ENCODE measurements around the gene TGIF1.

TGIF1 gene

GRCh38 chr18:3447895-3448837 lies 1.8 kb upstream of the TGIF1 start:
- peak; percentile 74 for DNase-seq (ENCODE audit: insufficient read length, low spot score)

GRCh38 chr18:3448838-3449511 lies 997 bp upstream of the TGIF1 start:
- peak; percentile 43 for TF ChIP-seq POLR2A (IDR thresholded peaks at IDR 0.05; ENCODE audit: low read depth, low read length)
- FAIRE-seq (no peak), DNase-seq (ENCODE audit: insufficient read length, low spot score) (no peak)

More at GRCh38 chr18:3447895-3448837, 1.8 kb upstream of the TGIF1 start:
- peak; percentile 87 for FAIRE-seq
- peak; percentile 61 for TF ChIP-seq POLR2A (IDR thresholded peaks at IDR 0.05; ENCODE audit: low read depth, low read length)

GRCh38 chr18:3449512-3450011 lies 410 bp upstream of the TGIF1 start:
- peak; percentile 35 for DNase-seq (ENCODE audit: insufficient read length, low spot score)
- no peak for TF ChIP-seq POLR2A (IDR thresholded peaks at IDR 0.05; ENCODE audit: low read depth, low read length)
- FAIRE-seq, result no peak

DNA sequence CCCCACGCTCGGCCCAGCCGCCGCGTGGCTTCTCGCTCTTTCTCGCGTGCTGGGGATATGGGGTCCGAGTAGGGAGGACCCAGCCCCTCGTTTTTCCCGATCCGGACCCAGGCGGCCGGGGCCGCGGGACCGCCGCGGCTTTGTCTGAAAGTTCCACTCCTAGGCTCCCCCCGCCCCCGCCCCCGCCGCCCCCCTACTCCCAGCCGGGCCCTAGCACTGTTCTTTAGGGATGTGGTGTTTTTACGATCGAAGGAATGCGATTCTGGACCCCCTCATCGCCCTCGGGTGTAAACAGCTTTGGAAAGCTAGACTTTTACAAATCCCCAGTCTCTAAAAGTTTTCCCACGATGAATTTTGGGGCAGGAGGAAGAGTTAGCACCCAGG lies 819 bp downstream of the TGIF1 start:
- no peak for TF ChIP-seq POLR2A (IDR thresholded peaks at IDR 0.05; ENCODE audit: low read depth, low read length)
- no peak for DNase-seq (ENCODE audit: insufficient read length, low spot score)
- FAIRE-seq, result no peak

- FAIRE-seq (peak; percentile 67), DNase-seq (ENCODE audit: insufficient read length, low spot score) (peak; percentile 50)
- TF ChIP-seq POLR2A (IDR thresholded peaks at IDR 0.05; ENCODE audit: low read depth, low read length), result peak; percentile 59
These were observed 1.4 kb downstream of the TGIF1 start for GRCh38 chr18:3451183-3451988.

DNA sequence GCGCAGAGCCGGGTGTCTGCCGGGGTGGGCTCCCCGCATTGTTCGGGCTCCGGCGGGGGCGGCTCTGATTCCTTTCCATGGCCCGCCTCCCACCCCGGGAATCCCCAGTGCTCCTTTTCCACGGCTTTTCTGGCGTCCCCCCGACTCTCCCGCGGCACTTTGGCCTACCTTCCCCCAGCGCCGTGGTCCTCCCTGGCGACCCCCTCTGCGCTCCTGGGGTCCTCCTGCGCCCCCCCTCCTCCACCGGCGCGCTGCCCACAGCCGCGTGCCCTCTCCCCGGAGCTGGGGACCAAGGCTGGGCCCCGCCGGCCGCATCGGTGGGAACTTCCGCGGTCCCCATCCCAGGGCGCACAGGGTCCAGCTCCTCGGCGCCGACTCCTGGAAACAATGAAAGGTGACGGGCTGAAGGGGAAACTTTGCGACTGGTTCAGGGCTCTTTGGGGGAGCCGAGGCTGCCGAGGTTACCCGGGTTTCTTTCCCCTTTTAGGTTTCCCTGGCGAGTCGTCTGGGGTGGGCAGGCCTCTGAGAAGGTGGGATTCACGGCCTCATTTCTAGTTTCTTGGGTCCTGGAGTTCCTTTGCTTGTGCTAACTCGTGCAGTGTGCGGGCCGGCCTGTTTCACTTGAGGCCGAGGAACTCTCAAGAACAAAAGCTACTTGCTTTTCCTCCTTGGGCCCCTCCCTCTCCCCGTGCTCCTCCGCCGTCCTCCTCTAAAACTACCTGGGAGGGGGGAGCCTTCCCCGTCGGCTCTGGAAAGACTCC lies 2.2 kb downstream of the TGIF1 start:
- DNase-seq (ENCODE audit: insufficient read length, low spot score), result no peak
- TF ChIP-seq POLR2A (IDR thresholded peaks at IDR 0.05; ENCODE audit: low read depth, low read length), result no peak
- no peak for FAIRE-seq

DNA sequence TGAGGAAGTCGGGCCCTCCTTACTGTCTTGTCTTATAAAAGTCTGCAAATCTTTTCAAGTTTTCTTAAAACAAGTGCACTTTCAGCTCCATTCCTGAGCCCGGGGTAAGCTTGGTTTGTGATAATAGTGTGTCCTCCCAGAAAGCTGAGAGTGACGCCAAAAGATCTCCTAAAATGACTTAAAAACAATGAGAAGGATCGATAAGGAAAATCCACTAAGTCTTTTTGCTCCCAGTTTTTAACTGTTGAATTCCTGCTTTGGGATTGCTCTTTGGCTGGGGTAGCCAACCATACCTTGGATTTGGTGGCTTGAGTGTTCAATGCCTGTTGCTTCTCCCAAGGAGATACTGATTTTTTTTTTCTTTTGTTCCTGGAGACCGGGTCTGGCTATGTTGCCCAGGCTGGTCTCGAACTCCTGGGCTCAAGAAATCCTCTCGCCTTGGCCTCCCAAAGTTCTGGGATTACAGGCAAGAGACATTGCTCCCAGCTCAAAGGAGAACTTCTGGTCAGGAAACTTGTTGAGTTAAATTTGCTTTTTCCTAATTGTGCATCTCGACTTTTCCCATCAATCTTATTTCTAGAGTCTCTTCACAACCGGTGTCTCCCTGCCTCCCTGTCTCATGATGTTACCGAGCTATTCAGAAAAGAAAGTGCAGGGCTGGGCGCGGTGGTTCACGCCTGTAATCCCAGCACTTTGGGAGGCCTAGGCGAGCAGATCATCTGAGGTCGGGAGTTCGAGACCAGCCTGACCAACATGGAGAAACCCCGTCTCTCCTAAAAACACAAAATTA lies 3.0 kb downstream of the TGIF1 start:
- TF ChIP-seq POLR2A (IDR thresholded peaks at IDR 0.05; ENCODE audit: low read depth, low read length), result no peak
- FAIRE-seq (no peak), DNase-seq (ENCODE audit: insufficient read length, low spot score) (no peak)

DNA sequence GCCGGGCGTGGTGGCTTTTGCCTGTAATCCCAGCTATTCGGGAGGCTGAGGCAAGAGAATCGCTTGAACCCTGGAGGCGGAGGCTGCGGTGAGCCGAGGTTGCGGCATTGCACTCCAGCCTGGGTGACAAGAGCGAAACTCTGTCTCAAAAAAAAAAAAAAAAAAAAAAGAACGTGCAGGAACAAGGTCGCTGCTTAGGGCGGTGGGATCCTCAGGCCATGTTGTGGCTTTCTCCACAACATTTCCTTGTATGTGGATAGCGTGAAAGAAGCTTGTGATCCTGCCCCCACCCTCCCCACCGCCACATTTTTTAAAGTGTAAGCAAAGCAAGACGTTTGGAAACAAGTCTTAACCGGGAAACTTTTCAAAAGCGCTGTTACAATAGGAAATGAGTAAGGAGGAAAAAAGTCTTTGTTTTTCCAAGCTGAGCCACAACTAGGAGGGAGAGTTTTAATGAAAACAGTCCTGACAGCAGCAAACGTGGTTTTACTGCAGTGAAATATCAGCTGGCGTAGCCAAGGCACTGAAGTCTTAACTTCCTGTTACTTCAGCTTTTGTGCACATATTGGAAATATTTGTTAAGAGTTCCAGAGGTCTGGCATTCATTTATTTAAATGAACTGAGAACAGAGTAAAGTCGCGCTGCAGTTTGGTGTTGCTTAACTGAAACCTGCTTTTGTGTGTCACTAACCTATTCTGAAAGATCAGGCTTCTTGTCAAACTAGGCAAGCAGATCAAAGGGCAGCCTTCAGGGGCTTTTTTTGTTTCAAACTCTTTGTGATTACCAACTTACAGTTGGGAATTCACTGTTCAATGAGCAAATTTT lies 3.8 kb downstream of the TGIF1 start:
- TF ChIP-seq POLR2A (IDR thresholded peaks at IDR 0.05; ENCODE audit: low read depth, low read length), result no peak
- FAIRE-seq (peak; percentile 91), DNase-seq (ENCODE audit: insufficient read length, low spot score) (no peak)

DNA sequence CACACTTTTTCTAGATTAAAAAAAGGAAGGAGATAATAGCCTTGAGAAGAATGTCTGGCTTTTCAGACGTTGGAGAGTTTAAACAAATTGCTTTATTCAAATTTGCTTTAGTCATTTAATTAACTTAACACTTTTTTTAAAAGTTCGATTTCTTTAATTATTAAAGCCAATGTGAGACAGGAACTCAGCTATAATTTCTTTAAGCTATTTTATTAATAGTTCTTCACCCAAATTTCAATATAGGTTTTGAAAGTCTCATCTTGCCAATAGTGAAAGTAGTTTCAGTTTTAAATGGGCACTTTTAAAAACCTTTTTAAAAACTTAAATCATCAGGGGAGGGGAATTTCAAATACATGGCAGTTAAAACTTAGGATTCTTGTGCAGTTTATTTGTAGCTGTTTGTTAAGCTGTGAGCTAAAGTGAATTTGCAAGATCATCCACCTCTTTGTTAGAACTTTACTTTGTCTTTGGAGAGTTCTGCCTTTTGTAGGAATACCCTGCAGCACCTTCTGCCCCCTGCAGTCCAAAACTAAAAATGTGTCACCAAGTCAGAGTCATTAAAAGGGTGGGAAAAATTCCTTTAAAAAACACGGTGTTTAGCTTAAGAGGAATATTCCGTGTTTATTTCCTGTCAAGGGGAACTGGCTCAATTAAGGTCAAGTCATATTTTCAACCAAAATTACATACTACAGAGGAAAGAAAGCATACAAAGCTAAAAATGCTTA lies 4.6 kb downstream of the TGIF1 start:
- FAIRE-seq (peak; percentile 11), DNase-seq (ENCODE audit: insufficient read length, low spot score) (no peak)
- TF ChIP-seq POLR2A (IDR thresholded peaks at IDR 0.05; ENCODE audit: low read depth, low read length), result no peak

DNA sequence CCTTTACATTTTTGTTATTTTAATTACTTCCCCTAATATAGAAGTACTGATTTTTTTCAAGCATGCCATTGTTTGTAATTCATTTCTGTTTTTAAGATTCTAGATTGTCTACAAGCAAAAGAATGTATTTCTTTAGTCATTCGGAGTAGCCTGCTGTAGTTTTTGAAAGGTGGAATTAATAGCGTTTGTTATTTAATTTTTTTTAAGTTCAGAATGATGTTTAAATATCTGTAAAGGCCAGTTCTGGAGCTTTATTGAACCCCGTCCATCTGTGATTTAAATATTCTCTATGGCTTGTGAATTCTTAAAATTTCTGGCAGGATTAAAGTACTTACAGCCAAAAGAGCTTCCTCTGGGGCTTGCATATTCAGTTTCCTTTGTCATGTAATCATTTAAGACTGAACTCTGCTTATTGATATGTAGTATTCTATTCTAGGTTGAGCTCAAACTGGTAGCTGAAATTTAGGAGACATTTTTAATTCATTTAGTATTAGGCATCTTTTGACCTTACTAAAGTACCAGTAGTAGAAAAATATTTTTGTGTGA lies 5.2 kb downstream of the TGIF1 start:
- no peak for TF ChIP-seq POLR2A (IDR thresholded peaks at IDR 0.05; ENCODE audit: low read depth, low read length)
- no peak for DNase-seq (ENCODE audit: insufficient read length, low spot score)
- no peak for FAIRE-seq

All from H54 (cell line).